HG02642 (cell line): ENCODE data around the gene FLNA.
"Not testable (repeated sequence)": the region's sequence is repeated elsewhere in the genome, so short reads cannot be mapped to it uniquely, and the experiment has no call there.

Experiments
- ATAC-seq: cut with Tn5 transposase; IDR thresholded peaks from one replicate; pipeline ENCODE4 v1.9.1; 2021; ENCODE audit warnings: mild to moderate bottlenecking; ENCODE audit not compliant: unreplicated experiment, poor library complexity

FLNA gene

DNA sequence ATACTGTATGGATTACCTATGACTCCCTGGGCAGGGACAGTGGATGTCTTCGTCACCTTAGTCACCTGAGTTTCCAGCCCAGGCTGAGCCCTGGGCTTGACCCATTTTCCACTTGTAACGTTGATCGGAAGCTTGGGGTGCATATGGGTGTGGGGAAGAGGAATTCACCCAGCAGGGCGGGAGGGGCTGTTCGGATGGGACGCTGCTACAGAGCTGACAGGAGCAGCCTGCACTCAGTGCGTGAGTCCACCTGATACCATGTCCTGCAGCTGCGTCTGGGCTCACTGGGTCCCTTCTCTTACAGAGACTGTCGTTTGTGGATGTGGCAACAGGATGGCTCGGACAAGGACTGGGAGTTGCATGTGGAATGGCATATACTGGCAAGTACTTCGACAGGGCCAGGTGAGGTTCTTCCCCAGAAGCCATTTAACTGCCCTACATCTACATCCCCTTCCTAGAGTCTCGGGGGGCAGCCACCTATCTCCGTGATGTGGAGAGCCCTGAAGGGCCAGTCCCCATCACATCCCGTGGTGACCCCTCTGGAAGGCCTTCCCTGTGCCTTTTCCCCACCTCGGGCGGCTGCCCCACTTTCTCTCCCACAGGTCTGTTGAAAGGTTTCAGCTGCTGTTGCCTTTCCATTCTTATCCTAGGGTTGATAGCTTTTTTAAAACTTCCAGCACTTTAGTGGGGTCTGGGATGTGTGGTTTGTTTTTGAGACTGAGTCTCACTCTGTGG is 65.2 kb downstream of the FLNA start:
- no peak for ATAC-seq

DNA sequence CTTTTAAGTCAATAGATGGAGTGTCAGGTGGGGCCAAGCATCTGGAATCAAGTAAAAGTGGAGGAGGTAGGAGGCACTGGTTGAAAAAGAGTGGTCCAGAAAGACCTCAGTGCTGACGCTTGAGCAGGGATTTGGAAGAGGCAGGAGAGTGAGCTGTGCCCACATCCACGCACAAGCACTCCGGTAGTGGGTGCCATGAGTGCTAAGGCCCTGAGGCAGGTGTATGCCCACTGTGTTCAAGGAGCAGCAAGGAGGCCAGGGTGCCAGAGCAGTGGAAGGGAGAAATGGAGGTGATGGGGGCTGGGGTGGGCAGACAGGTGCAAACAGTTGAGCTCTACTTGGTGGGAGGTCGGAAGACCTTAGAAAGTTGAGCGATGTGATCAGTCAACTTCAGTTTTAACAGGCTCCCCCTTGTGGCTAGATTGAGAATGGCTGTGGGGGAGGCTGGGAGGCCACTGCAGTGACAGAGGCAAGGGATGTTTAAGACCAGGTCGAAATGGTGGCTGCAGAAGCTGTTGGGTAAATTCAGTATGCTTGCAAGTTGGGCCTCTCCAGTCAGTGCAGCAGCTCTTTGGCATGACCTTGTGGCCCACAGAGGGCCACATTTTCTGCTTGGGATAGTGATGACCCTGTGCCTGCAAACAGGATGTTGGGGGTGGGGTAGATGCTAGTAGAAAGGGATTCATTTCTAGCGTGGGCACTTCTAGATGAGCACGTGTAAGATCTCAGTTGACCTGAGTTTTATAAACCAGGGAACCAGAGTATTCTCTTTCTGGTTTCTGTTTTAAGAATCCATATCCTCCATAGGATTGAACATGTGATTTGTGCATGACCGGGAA is 66.1 kb downstream of the FLNA start:
- no peak for ATAC-seq

DNA sequence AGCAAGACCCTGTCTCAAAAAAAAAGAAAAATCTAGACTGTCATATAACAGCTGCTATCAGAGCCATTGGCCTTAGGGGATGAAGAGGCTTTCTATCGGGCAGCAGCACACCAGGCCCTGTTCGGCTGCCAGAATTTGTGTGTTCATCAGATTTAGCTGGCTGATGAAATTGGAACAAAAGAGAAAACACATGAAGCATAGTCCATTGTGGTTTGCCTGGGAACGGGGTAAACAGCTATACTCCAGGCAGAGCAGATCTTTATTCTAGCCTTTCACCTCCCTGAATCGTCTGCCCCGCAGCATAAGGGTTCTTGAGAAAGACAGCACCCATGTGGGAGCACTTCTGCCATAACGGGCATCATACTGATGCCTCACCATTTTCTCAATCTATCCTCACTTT is 67.2 kb downstream of the FLNA start:
- ATAC-seq, result no peak

DNA sequence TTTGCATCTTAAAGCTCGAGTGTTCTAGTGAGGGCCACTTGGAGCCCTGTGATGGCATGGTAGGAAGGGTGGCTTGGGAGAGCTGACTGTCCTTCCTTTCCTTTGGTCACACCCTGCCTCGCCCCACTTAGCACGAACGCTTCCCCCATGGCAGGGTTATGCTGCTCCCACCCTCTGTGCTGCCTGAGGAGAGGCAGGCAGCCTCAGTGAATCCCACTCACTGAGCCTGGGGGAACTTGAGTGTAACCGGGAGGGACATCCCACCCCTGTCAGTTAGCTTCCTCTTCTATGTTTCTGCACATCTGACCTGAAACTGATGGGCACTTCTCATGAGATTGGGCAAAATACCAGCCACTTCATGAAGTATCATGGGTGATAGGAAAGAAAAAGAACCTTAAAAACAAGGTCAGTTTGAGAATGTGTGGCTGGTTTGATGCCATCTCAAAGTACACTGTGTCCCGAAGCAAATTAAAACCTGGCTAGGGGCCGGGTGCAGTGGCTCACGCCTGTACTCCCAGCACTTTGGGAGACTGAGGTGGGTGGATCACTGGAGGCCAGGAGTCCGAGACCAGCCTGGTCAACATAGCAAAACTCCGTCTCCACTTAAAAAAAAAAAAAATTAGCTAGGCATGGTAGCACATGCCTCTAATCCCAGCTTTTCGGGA is 68.8 kb downstream of the FLNA start:
- no peak for ATAC-seq

DNA sequence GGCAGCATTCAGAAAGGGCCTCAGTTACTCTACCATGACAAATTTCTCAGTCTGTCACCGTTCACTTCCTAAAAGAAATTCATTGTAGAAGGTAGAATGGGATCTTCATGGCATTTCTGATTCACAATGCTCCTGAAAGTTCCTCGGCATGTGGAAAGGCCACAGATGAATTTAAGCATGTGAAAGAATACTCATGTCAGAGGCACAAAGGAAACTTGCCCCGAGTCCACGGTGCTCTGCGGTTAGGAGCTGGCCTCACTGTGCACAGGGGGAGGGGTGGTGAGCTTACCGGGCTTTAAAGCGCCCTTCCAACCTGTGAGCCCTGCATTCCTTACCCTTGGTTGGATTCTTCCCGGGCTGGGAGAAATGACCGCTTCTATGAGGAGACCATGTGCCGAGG is 69.6 kb downstream of the FLNA start:
- no peak for ATAC-seq

DNA sequence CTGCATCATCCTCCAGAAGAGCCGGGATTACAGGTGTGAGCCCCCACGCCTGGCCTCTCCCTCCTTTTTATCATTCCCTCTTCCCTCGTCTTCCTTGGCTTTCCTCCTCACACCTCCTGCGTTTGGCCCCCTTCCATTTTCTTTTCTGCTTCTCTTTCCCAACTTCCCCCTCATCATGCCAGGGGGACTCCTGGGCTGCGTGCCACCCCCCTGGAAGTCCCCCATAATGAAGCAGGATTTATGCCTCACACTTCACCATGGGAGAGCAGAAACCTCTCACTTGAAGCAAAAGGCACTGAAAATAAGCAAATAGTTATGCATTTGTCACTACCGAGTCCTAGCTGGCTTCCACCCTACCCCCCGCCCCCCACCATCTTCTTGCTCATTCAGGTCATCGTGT is 71.0 kb downstream of the FLNA start:
- ATAC-seq, result no peak

DNA sequence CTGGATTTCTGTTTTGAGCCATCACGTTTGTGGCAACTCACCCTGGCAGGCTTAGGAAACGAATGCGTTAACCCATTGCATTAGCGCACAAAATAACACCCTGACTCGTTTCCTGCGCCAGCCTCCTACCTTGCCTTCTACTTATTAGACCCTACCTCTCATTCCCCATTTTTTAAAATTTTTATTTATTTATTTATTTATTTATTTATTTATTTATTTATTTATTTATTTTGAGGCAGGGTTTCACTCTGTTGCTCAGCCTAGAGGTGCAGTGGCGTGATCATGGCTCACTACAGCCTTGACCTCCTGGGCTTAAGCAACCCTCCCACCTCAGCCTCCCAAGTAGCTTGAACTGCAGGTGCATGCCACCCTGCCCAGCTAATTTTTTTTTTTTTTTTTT is 71.4 kb downstream of the FLNA start:
- ATAC-seq, result not testable (repeated sequence)

DNA sequence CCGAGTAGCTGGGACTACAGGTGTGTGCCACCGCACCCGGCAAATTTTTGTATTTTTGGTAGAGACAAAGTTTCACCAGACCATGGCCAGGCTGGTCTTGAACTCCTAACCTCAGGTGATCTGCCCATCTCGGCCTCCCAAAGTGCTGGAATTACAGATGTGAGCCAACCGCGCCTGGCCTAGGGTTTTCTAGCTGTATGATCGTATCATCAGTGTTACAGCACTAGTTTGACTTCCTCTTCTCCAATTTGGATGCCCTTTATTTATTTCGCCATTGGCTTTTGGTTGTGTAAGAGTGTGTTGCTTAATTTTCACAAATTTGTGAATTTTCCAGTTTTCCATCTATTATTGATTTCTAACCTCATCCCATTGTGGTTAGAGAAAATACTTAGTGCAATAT is 73.6 kb downstream of the FLNA start:
- ATAC-seq, result no peak
